Muscle of back (tissue), 10 donors: ENCODE measurements around the gene RSPO3. TPM values are rescaled to one million over a fixed set of nuclear protein-coding genes. Genes with fewer than 3 reads are reported as not detected.

ENCODE experiments used
- polyA plus RNA-seq, 10 donors: library from polyadenylated mRNA; unstranded; fragments of 120-200 nt; gene quantifications; one replicate each; pipeline ENCODE4 v1.2.1, GENCODE V29; 2013; ENCODE audit not compliant: insufficient read length in 10 of 10

RSPO3 gene
- polyA plus RNA-seq, 10 donors = 8.8 to 24.8 (median 15.7) TPM

Other genes with a start within 250 kb of the RSPO3 start
- 10 to 100 TPM; 47.4 to 77.6 (median 58.7) TPM for gene RNF146, start 148.2 kb downstream of the RSPO3 start, polyA plus RNA-seq
- 10 to 100 TPM; 54.4 to 85.3 (median 66.9) TPM for gene ECHDC1, start 224.9 kb downstream of the RSPO3 start, polyA plus RNA-seq